HG03025 (cell line): ENCODE data around the gene ADGRL2.
"Not testable (repeated sequence)": the region's sequence is repeated elsewhere in the genome, so short reads cannot be mapped to it uniquely, and the experiment has no call there.

Experiments used
- ATAC-seq: cut with Tn5 transposase; IDR thresholded peaks from one replicate; pipeline ENCODE4 v1.9.1; 2021; ENCODE audit warnings: mild to moderate bottlenecking, moderate library complexity; ENCODE audit not compliant: unreplicated experiment, low FRiP score

The ADGRL2 gene

GRCh38 chr1:81844477-81844876, 43.7 kb downstream of the ADGRL2 start:
- ATAC-seq = no peak

- ATAC-seq = no peak
Observed at GRCh38 chr1:81846630-81847029, 45.9 kb downstream of the ADGRL2 start.

- ATAC-seq = no peak
Observed at GRCh38 chr1:81847063-81847462, 46.3 kb downstream of the ADGRL2 start.

- no peak for ATAC-seq
Observed at GRCh38 chr1:81848880-81849682, 48.3 kb downstream of the ADGRL2 start.

- no peak for ATAC-seq
Observed at GRCh38 chr1:81850031-81850430, 49.3 kb downstream of the ADGRL2 start.

GRCh38 chr1:81850495-81850894, 49.8 kb downstream of the ADGRL2 start:
- no peak for ATAC-seq

GRCh38 chr1:81851217-81851616, 50.5 kb downstream of the ADGRL2 start:
- ATAC-seq = no peak

- ATAC-seq = no peak
Observed at GRCh38 chr1:81852961-81853360, 52.2 kb downstream of the ADGRL2 start.

- no peak for ATAC-seq
Observed at GRCh38 chr1:81867235-81867634, 66.5 kb downstream of the ADGRL2 start.

GRCh38 chr1:81869307-81869706, 68.6 kb downstream of the ADGRL2 start:
- ATAC-seq = no peak

- ATAC-seq = not testable (repeated sequence)
Observed at GRCh38 chr1:81871091-81871490, 70.4 kb downstream of the ADGRL2 start.

- ATAC-seq = no peak
Observed at GRCh38 chr1:81873946-81874345, 73.2 kb downstream of the ADGRL2 start.

GRCh38 chr1:81874461-81874860, 73.7 kb downstream of the ADGRL2 start:
- no peak for ATAC-seq

GRCh38 chr1:81874940-81875339, 74.2 kb downstream of the ADGRL2 start:
- no peak for ATAC-seq

GRCh38 chr1:81876901-81877733, 76.4 kb downstream of the ADGRL2 start:
- ATAC-seq = no peak

- no peak for ATAC-seq
Observed at GRCh38 chr1:81877940-81878339, 77.2 kb downstream of the ADGRL2 start.

- no peak for ATAC-seq
Observed at GRCh38 chr1:81878538-81878937, 77.8 kb downstream of the ADGRL2 start.

GRCh38 chr1:81880781-81881180, 80.0 kb downstream of the ADGRL2 start:
- no peak for ATAC-seq

- ATAC-seq = no peak
Observed at GRCh38 chr1:81885291-81885690, 84.6 kb downstream of the ADGRL2 start.

GRCh38 chr1:81886292-81886691, 85.6 kb downstream of the ADGRL2 start:
- ATAC-seq = not testable (repeated sequence)

- ATAC-seq = no peak
Observed at GRCh38 chr1:81887421-81888144, 86.8 kb downstream of the ADGRL2 start.
